ENCODE measurements around the gene DLST.

Gene DLST

DNA sequence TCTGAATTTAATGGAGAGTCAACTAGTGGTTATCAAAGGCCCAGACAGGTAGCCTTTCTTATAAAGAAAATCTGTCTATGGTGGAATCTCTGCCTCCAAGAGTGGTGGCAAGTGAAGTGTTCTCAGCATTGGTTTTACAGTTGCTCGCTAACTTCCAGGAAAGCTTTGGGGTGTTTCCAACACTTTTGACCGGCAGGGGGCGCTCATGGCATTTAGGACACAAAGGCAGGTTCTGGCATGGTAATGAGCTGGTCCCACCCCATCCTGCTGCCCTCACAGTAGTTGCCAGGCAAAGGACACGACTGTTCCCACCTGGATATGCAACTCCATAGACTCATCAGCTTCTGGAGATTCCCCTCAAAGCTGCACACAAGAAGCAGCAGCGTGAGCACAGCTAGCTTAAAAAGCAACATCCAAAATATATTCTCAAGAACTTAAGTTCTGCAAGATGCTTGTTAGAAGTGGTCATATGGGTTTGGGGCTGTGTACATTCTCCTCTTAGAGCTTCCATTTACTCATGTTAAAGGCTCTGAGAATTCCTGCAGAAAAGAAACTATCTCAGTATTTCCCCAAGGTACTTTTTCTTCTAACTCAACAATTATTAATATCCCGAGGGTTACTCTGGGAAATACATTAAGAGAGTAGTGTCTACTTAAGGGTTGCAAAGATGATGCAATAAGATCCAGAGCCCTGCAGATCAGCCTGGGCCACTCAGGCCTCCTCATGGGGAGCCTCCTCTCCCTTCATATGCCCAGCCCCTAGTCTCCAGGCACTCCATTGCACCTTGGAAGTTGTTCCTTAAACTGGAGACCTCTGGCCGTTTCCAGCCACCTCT lies 20.6 kb upstream of the DLST start:
- peak; percentile 91 for DNase-seq (ENCODE audit: low spot score)

DNA sequence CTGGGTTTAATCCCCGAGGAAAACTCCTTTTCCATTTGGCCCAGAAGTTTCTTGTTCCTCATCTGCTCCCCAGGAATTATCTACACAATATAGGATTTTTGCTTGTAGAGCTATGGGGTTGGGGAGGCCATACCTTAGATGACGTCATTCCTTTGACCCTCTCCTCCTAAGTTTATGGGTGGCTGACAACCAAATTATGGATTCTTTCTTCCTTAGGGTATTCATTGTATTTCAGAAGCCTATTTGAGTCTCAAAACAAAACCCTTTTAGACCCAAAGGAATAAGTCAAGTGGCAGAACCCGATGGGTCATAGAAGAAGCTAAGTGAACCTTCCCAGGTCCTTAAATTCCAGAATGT lies 20.0 kb upstream of the DLST start:
- no peak for DNase-seq (ENCODE audit: low spot score)

DNA sequence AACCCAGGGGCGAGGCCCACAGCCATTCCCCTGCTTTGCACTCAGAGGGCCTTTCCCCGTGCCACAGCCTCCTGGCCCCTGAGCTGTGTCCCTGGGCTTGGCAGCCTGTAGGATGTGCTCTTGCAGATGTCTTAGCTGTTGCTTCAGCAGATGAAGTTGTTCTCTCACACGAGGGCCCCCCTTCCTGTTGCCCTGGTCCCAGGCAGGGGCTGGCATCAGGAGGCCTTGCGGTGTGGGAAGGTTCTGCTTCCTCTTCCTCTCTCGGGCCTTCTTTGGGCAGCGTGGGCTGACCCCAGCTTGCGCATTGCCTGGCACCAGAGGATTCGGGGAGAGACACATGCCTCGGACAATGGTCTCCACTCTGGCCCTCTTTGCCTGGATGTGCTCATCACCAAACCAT lies 18.4 kb upstream of the DLST start:
- DNase-seq (ENCODE audit: low spot score) = no peak

DNA sequence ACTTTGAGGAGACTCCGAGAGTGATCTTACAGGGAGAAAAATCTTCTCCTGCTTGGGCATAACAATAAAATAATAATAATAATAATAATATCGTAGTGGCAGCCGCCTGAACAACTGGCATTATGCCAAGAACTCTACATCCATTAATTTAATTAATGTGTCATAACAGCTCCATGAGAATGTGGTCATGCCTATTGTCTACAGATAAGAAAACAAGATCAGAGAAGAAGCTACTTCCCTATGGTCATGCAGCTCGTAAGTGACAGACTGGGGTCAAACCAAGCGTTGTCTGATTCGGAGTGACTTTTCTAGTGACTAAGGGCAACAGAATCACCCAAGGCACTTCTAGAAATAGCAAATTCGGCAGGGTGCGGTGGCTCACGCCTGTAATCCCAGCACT lies 17.5 kb upstream of the DLST start:
- DNase-seq (ENCODE audit: low spot score) = no peak

DNA sequence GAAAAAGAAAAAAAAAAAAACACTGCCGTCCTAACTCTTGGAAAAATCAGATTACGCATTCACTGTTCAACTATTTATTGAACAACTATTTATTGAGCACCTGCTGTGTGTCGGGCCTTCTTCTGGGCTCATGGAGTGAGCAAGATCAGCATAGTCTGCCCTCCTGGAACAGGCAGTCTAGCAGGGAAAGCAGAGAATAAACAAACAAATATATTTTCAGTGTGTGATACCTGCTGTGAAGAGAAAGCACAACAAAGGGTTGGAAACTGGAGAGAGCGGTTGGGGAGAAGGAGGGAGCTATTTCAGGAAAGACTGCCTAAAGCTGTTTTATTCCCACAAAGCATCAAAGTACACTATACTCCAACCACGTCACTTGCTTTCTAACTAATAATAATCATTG lies 16.6 kb upstream of the DLST start:
- no peak for DNase-seq (ENCODE audit: low spot score)

DNA sequence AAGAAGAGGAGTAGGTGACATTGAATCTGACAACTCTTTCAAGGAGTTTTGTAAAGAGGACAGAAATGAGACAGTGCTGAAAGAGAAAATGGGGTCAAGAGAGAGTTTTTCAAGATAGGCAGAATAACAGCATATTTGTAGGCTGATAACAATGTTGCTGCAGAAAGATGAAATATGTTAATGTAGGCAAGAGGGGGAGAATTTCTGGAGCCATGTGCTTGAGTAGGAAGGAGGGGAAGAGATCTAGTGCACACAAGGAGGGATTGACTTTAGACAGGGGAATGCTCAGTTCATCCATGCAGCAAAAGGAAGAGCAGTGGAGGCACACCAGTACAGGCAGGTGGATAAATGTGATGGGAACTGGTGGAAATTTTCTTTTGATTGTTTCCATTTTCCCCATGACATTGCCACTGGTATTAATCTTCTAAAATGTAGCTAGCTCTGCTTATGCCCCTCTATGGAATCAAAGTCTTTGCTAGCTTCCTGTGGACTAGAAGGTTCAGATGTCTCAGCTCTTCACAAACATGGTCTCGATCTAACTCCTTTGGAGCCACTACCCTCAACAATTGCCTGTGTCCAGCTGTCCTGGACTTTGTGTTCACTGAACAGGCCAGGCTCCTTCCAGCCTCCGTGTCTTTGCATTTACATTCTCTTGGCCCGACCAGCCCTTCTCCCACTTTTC lies 14.9 kb upstream of the DLST start:
- no peak for DNase-seq (ENCODE audit: low spot score)

DNA sequence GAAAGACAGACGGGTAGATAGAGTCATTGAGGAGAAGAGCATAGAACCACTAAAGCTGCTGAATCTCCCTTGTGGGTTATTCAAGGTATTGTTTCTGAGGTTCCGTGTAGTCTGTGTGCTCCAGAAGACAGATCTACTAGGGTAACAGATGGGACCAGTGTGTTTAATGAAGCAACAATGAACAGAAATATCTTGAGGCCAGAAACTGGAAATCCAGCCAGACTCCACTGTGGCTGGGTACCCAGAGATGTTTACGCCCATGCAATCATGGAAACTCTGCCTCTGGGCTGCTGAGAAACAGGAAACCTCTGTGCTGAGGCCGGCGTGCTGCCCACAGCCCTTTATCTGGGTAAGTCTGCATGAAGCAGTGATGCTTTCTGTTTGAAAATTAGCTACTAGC lies 14.0 kb upstream of the DLST start:
- no peak for DNase-seq (ENCODE audit: low spot score)

DNA sequence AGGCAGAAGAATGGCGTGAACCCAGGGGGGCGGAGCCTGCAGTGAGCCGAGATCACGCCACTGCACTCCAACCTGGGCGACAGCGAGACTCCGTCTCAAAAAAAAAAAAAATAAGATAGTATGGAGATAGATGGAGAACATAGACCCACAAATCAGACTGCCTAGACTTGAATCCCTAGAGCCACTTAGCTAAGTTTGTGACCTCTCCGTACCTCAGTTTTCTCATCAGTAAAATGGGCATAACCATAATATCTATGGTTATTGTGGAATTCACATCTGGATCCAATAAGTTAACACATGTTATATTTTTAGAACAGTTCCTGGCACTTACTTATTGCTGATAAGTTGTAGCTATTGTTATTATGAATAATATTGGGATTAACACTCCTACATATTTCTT lies 13.0 kb upstream of the DLST start:
- no peak for DNase-seq (ENCODE audit: low spot score)

DNA sequence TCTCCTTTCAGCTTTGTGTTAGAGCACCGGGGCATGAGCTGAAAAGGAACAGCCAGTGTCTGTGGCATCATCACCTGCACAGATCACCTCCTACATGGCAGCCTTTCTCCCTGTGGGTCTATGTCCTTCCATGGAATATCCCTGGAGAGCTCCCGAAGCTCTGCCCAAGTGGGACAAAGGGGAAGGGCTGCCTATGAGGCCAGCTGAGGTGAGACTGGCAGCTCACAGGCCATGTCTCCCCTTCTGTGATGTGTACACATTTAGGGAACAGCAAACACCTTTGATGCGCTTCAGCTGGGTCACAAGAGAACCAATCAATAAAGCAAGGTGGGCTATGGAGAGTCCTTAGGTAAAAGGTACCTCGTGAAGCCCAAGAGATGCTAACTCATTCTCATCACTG lies 9.9 kb upstream of the DLST start:
- no peak for DNase-seq (ENCODE audit: low spot score)

DNA sequence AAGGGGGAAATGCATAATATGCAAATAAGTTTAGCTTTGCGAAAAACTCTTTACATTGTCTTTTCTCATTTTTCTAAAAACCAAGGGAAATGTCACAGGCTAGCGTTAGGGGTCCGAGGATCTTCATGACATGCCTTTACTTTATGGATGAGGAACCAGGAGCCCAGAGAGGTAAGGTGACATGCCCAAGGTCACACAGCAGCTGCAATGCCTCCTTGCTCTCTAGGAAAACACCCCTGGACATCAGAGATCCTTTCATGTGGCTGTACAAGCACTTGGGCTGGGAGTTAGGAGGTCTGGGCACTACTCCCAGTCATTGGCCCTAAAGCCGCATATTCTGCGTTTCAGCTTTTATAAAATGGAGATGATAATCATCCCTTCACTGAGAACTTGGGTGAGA lies 6.5 kb upstream of the DLST start:
- no peak for DNase-seq (ENCODE audit: low spot score)

DNA sequence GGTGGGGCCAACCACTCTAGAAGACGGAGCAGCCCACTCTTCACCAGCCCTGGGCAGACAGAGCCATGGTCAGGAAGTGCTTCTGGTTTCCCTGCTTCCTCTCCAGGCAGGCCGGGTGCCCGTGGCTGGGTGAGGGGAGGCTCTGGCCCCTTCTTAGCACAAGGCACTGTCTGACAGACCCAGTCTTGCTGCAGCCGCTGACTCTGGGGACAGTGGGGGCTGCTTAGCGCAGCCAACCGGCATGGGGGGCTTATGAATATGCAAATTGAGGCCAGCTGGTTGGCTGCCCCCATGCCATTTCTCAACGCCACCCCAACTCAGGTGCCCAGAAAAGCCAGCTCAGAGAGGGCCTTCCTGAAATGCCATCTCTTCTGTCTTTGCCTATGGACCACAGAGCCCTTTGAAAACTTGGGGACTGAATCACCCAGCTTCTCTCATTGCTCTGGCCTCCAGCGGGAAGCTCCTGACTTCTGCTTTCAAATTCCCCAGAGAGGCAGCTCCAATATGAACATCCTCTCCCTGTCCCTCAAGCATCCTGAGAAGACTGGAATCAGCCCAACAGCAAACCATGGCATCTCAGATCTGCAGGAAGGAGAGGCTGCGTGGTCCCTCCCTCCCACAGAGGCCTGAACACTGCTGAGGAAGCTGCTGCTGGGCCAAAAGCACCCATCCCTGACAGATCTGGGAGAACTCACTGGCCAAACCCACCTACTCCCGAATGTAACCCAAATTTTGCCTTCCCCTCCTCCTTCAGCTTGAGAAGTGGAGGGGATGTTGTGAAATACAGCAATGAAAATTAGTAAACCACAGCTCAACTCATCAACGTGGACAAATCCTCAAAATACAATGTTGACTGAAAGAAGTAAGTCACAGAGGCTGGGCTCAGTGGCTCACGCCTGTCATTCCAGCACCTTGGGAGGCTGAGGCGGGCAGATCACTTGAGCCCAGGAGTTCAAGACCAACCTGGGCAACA lies 5.5 kb upstream of the DLST start, which contains the start of gene PROX2:
PROX2 (minus strand) TSS at position 205 of the 973 bp plus-strand sequence. CDS start 12,311 bp downstream, outside the sequence.
- no peak for DNase-seq (ENCODE audit: low spot score)

DNA sequence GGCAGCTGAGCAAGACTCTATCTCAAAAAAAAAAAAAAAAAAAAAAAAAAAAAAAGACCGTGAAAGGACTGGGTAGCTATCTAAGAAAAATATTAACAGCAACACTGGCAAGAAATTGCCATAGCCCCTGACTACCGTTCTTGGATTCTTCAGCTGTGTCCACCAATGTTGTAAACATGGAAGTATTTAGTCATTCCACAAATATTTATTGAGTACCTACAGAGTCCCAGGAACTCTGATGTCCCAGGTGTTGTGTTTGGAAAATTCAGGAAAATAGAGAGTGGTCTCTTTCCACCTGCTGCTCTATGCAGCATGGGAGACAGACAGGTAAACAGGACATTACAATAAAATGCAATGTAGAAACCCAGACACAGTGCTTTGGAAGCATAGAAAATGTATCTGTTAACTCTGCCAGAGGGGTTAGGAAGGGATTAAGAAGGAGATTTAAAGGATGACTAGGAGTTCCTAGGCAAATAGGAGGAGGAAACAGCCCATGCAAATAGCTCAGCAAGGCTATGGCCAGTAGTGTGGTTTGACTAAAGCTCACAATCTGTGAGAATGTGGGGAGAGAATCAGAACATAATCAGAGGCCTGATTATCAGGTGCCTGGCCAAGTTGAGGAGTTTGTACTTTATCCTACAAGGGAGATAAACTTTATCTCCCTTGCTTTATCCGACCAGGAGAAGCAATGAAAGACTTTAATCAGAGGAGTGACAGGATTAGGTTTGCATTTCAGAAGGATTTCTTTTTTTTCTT lies 2.1 kb upstream of the DLST start:
- no peak for DNase-seq (ENCODE audit: low spot score)

DNA sequence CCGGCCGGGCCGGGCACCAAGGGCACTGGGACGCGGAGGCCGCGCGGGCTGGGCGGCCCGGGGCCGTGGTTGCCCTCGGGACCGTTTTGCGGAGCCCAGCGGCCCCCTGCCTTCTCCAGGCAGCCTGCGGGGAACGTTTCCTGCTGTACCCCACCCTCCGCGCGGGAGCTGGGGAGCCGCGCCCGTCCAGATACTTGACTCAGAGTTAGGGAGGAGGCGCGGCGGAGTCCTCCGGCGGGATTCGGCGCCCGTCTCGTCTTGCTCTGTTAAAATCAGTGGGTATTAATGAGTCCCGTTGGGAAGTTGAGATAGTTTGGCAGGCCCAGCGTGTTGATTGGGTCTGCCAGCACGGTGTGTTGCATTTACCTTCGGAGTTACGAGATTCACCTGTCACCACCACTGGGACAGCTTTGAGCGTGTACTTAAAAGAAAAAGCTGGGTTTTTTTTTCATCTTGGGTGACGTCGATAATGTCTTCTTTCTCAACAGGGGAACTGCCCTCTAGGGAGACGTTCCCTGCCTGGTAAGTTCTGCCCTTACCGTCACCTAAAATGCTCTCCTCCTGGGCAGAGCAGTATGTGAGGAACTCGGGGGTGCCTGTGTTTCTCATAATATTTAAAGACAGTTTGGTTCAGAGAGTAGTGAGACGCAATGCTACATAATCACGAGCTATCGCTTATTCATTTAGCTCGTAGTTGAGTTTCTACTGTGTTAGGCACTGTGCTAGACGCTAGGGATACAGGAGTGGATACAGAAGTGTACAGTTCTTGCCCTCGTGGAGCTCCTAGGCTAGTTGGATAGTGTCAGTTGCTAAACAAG lies 596 bp downstream of the DLST start:
- DNase-seq (ENCODE audit: low spot score) = no peak

DNA sequence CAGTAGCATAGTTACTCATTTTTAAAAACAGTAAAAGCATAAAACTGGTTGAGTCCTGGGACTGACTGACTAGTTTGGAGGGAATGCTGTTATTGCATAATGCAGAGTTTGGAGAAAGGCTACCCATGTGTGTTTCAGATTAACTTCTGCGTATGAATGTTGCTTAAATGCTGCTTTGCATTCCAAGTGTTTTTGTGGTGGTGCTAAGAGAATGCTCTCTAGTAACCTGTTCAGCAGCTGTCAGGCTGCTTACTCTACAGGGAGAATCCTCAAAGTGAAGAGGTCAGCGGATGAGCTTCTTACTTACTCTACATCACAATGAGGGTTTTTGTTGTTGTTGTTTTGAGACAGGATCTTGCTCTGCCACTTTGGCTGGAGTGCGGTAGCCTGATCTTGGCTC lies 4.3 kb downstream of the DLST start:
- DNase-seq (ENCODE audit: low spot score) = no peak

DNA sequence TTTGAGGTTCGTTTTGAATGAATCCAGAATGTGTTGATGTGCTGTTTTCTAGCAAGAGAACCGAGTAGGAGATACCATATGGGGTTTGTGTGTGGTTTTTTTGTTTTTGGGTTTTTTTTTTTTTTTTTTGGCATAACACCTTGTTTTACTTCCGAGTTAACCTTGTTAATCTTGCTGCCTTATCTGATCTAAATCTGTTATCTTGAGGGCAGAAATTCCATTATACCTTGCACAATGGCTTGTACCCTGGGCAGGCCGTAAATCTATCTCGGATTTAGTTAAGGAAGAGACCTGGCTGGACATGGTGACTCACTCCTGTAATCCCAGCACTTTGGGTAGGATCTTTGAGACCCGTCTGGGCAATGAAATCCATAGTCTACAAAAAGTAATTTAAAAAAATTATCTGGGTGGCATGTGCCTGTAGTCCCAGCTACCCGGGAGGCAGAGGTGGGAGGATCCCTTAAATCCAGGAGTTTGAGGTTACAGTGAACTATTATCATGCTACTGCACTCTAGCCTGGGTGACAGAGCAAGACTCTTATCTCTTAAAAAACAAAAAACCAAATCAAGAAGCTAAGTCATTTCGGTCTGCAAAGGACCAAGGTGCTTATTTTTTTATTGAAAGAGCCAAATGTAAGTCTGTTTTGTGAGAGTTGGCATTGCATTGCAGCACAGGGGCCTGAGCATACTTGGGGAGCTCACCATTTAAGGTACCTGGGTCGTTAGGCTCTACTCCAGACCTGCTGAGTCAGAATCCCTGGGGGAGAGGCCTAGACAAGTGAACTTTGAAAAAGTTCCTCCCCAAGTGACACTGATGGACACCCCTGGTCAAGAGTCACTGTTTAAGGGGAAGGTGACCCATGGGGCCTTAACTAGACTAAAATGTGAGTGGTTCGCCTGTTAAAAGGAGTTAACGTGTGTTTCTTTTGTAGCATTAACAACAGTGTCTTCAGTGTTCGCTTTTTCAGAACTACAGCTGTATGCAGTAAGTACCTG lies 6.7 kb downstream of the DLST start:
- DNase-seq (ENCODE audit: low spot score) = no peak

DNA sequence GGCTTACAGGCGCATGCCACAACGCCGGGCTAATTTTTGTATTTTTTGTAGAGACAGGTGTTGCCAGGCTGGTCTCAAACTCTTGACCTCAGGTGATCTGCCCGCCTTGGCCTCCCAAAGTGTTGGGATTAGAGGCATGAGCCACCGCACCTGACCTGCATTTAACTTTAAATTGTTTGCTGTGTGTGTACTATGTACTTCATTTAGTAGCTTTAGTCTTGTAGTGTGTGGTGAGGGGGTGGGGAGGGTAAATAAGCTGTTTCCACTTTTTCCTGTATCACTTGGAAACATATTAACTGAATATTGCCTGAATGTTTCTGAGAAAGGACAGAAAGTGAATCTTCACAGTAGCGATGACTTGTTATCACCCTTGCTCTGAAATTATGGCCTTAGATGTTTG lies 8.5 kb downstream of the DLST start:
- no peak for DNase-seq (ENCODE audit: low spot score)

DNA sequence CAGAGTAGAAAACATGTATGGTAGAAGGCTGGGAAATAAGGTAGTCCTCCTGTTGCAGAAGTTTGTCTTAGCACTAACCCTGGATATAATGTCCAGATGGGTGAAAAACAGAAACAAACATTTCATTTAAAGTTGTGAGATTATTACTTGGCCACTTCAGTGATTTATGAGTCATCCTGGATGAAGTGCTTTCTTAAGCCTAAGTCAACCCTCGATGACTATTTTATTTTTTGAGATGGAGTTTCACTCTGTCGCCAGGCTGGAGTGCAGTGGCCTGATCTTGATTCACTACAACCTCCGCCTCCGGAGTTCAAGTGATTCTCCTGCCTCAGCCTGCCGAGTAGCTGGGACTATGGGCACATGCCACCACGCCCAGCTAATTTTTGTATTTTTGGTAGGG lies 10.2 kb downstream of the DLST start:
- DNase-seq (ENCODE audit: low spot score) = no peak

DNA sequence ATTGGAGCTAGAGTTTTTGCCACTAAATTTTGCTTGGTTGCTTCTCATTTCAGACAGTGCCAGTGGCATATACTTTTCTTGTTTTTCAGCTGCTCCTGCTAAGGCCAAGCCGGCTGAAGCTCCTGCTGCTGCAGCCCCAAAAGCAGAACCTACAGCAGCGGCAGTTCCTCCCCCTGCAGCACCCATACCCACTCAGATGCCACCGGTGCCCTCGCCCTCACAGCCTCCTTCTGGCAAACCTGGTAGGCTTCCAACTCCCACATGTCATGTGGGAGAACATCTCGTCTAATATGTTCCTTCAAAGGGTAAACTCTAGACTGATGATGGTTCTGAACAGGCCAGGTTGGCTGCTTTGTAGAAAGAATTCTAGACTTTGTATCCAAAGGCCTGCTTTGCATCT lies 11.0 kb downstream of the DLST start:
- DNase-seq (ENCODE audit: low spot score) = no peak

DNA sequence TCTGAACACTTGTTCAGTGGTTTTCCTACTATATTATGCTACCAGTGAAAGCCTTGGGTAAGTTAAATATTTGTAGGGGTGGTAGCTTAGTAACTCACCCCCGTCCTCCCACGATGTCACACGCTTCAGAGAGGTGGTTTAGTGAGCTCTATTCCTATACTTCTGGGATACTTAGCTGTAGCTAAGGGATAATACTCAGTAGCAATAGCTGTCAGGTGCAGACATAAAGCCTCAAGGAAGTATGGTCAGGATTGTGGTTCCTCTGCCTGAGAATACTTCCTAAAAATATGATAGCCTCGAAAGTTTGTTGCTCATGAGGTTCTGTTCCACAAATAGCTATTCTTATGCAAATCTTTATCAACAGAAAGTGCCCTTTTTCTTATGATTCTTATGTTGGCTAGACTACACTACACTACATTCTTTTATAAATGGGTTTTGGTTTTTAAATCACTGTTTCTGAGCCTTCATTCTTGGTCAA lies 11.9 kb downstream of the DLST start:
- no peak for DNase-seq (ENCODE audit: low spot score)

DNA sequence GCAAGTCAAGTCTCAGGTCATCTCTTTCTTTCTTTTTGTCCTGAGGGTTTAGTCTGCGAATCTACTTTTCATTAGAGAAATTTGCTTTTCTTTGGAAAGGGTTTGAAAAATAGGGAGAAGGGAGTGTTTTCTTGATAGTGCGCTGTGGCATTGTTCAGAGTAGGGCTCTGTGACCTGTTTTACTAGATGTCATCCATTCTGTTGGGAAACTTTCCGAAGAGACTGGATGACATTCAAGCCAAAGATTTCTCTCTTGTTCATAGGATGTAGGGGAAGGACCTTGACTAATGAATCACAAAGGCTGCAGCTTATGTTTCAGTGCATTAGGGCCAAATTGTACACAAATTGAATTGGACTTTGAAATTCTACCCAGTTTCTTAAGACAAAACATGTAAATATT lies 14.7 kb downstream of the DLST start:
- no peak for DNase-seq (ENCODE audit: low spot score)

Data from ecto neural progenitor cell (in vitro differentiated cells).